ENCODE measurements around the gene RDH8.

DNA sequence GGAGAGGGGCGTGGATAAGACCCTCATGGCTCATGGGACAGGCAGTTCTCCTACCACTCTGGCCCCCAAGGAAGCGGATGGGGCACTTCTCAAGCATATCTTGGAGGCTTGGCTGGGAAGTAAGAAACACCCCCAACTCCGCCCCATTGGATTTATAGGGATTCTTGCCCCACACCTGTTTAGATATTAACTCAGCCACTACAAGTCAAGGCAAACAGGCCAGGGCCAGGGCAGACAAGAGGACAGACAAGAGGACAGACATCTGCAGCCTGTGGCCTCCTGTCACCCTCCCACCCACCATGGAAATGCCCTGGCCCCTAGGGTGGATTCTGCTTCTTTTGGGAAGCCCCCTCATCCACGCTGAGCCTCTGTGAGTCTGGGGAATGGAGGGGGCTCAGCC is 24.1 kb downstream of the RDH8 start:
- TF ChIP-seq, protein P1, sequence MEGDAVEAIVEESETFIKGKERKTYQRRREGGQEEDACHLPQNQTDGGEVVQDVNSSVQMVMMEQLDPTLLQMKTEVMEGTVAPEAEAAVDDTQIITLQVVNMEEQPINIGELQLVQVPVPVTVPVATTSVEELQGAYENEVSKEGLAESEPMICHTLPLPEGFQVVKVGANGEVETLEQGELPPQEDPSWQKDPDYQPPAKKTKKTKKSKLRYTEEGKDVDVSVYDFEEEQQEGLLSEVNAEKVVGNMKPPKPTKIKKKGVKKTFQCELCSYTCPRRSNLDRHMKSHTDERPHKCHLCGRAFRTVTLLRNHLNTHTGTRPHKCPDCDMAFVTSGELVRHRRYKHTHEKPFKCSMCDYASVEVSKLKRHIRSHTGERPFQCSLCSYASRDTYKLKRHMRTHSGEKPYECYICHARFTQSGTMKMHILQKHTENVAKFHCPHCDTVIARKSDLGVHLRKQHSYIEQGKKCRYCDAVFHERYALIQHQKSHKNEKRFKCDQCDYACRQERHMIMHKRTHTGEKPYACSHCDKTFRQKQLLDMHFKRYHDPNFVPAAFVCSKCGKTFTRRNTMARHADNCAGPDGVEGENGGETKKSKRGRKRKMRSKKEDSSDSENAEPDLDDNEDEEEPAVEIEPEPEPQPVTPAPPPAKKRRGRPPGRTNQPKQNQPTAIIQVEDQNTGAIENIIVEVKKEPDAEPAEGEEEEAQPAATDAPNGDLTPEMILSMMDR (IDR thresholded peaks at IDR 0.05): no peak
- TF ChIP-seq POLR2A (IDR thresholded peaks at IDR 0.05): no peak
